ENCODE results near the gene EVA1C. TPM values are rescaled to one million over a fixed set of nuclear protein-coding genes. Genes with fewer than 3 reads are reported as not detected.

Gene EVA1C
- total RNA-seq, 1 experiment from 2014 or later: not detected

DNA sequence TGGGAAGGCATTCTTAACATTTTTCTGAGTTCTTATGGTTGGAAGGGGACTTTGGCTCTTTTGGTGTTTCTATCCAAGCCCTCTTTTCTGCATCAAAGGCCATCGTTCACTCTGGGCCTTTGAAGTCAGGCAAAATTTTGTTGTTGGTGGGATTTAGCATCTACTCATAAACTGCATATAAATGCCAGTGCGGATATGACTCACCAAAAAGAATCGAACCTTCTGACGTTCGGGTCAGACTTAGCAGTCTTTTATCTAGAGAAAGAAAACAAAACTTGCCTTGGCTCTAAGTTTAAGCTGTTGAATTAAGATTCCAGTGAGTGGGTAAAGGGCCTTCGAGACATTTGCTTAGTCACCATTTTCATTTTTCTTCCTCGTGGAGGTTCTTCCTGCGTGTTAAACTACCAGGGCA, 51.4 kb downstream of the EVA1C start:
- H3K9ac ChIP-seq (ENCODE audit: low read length): no peak overlapping the region
- no peaks in the 10 kb centered on the region for H3K4me1 ChIP-seq (ENCODE audit: low read length)
- no peaks in the 10 kb centered on the region for H3K9me3 ChIP-seq (ENCODE audit: low read length)
- H4K20me1 ChIP-seq (ENCODE audit: insufficient read depth, low read depth, low read length): no peaks in the 10 kb centered on the region
- H3K27ac ChIP-seq (ENCODE audit: low read length): no peak overlapping the region
- no peaks in the 10 kb centered on the region for H3K9me2 ChIP-seq (replicated peaks; ENCODE audit: insufficient read depth, low read length)
- no peaks in the 10 kb centered on the region for H3K27me3 ChIP-seq (ENCODE audit: low read length)
- no peak overlapping the region for H3K4me3 ChIP-seq (ENCODE audit: low read length)
- H3K79me2 ChIP-seq (ENCODE audit: low read length): no peaks in the 10 kb centered on the region
- no peak overlapping the region for H2AFZ ChIP-seq (ENCODE audit: low read length)
- H3K4me2 ChIP-seq (ENCODE audit: low read depth, low read length, poor library complexity, severe bottlenecking): no peak overlapping the region
- no peaks in the 10 kb centered on the region for H3K36me3 ChIP-seq (ENCODE audit: insufficient read depth, low read length)
- DNase-seq: no peak

- no peaks in the 10 kb centered on the region for H3K36me3 ChIP-seq (ENCODE audit: insufficient read depth, low read length)
- no peak overlapping the region for H2AFZ ChIP-seq (ENCODE audit: low read length)
- no peaks in the 10 kb centered on the region for H3K9me2 ChIP-seq (replicated peaks; ENCODE audit: insufficient read depth, low read length)
- no peaks in the 10 kb centered on the region for H3K79me2 ChIP-seq (ENCODE audit: low read length)
- no peaks in the 10 kb centered on the region for H3K27me3 ChIP-seq (ENCODE audit: low read length)
- no peaks in the 10 kb centered on the region for H4K20me1 ChIP-seq (ENCODE audit: insufficient read depth, low read depth, low read length)
- no peak overlapping the region for H3K9ac ChIP-seq (ENCODE audit: low read length)
- H3K4me2 ChIP-seq (ENCODE audit: low read depth, low read length, poor library complexity, severe bottlenecking): no peak overlapping the region
- H3K27ac ChIP-seq (ENCODE audit: low read length): no peak overlapping the region
- no peak overlapping the region for H3K4me3 ChIP-seq (ENCODE audit: low read length)
- no peak for DNase-seq
- H3K4me1 ChIP-seq (ENCODE audit: low read length): no peaks in the 10 kb centered on the region
- no peaks in the 10 kb centered on the region for H3K9me3 ChIP-seq (ENCODE audit: low read length)
These were observed 54.8 kb downstream of the EVA1C start for GRCh38 chr21:32467291-32467690.

DNA sequence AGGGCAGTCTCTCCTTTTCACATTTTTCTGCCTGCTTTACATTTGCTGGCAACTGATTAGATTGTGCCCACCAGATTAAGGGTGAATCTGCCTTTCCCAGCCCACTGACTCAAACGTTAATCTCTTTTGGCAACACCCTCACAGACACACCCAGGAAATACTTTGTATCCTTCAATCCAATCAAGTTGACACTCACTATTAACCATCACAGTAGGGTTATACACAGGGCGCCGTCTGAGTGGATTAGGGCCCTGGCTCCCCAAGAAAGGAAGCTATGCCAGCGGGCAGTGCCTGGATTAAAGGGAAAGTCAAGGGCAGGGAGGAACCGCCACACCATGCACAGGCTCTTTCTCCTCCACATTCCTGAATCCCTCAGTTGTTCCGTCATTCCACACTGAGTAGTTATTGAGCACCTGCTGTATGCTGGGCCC, 56.2 kb downstream of the EVA1C start:
- Histone ChIP-seq H3K9ac (ENCODE audit: low read length) (no peak overlapping the region), H2AFZ (ENCODE audit: low read length) (no peak overlapping the region), H3K4me2 (ENCODE audit: low read depth, low read length, poor library complexity, severe bottlenecking) (no peak overlapping the region), H3K79me2 (ENCODE audit: low read length) (no peaks in the 10 kb centered on the region), H3K27ac (ENCODE audit: low read length) (no peak overlapping the region), H3K36me3 (ENCODE audit: insufficient read depth, low read length) (no peaks in the 10 kb centered on the region), H3K9me3 (ENCODE audit: low read length) (no peaks in the 10 kb centered on the region), H3K4me3 (ENCODE audit: low read length) (no peak overlapping the region), H3K27me3 (ENCODE audit: low read length) (no peaks in the 10 kb centered on the region), H3K9me2 (replicated peaks; ENCODE audit: insufficient read depth, low read length) (no peaks in the 10 kb centered on the region), H4K20me1 (ENCODE audit: insufficient read depth, low read depth, low read length) (no peaks in the 10 kb centered on the region), H3K4me1 (ENCODE audit: low read length) (no peaks in the 10 kb centered on the region)
- no peak for DNase-seq

DNA sequence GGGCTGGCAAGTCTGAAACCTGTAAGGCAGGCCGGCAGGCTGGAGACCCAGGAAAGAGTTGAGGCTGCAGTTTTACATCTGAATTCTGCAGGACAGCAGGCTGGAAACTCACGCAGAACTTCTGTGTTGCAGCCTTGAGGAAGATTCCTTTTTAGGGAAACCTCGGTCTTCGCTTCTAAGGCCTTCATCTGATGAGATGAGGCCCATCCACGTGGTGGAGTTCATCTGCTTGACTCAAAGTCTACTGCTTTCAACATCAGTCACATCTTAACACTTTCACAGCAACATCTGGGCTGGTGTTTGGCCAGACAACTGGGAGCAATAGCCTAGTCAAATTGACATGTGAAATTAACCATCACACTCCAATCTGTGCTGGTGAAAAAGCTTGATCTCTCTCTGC, 57.1 kb downstream of the EVA1C start:
- no peak overlapping the region for H3K4me2 ChIP-seq (ENCODE audit: low read depth, low read length, poor library complexity, severe bottlenecking)

GRCh38 chr21:32470206-32470605, 57.7 kb downstream of the EVA1C start:
- no peak overlapping the region for H3K4me2 ChIP-seq (ENCODE audit: low read depth, low read length, poor library complexity, severe bottlenecking)
- no peak overlapping the region for H3K9ac ChIP-seq (ENCODE audit: low read length)
- no peaks in the 10 kb centered on the region for H3K9me3 ChIP-seq (ENCODE audit: low read length)
- DNase-seq: no peak
- H3K27me3 ChIP-seq (ENCODE audit: low read length): no peaks in the 10 kb centered on the region
- H3K4me1 ChIP-seq (ENCODE audit: low read length): no peaks in the 10 kb centered on the region
- H3K79me2 ChIP-seq (ENCODE audit: low read length): no peaks in the 10 kb centered on the region
- no peak overlapping the region for H2AFZ ChIP-seq (ENCODE audit: low read length)
- no peak overlapping the region for H3K4me3 ChIP-seq (ENCODE audit: low read length)
- H3K36me3 ChIP-seq (ENCODE audit: insufficient read depth, low read length): no peaks in the 10 kb centered on the region
- no peak overlapping the region for H3K27ac ChIP-seq (ENCODE audit: low read length)
- no peaks in the 10 kb centered on the region for H3K9me2 ChIP-seq (replicated peaks; ENCODE audit: insufficient read depth, low read length)
- no peaks in the 10 kb centered on the region for H4K20me1 ChIP-seq (ENCODE audit: insufficient read depth, low read depth, low read length)

More for the DNA sequence above, 57.1 kb downstream of the EVA1C start:
- no peak overlapping the region for H2AFZ ChIP-seq (ENCODE audit: low read length)
- no peak overlapping the region for H3K9ac ChIP-seq (ENCODE audit: low read length)
- no peaks in the 10 kb centered on the region for H3K79me2 ChIP-seq (ENCODE audit: low read length)
- H3K9me2 ChIP-seq (replicated peaks; ENCODE audit: insufficient read depth, low read length): no peaks in the 10 kb centered on the region
- H3K27ac ChIP-seq (ENCODE audit: low read length): no peak overlapping the region
- DNase-seq: no peak
- no peaks in the 10 kb centered on the region for H4K20me1 ChIP-seq (ENCODE audit: insufficient read depth, low read depth, low read length)
- H3K36me3 ChIP-seq (ENCODE audit: insufficient read depth, low read length): no peaks in the 10 kb centered on the region
- no peaks in the 10 kb centered on the region for H3K27me3 ChIP-seq (ENCODE audit: low read length)
- H3K9me3 ChIP-seq (ENCODE audit: low read length): no peaks in the 10 kb centered on the region
- no peak overlapping the region for H3K4me3 ChIP-seq (ENCODE audit: low read length)
- H3K4me1 ChIP-seq (ENCODE audit: low read length): no peaks in the 10 kb centered on the region

DNA sequence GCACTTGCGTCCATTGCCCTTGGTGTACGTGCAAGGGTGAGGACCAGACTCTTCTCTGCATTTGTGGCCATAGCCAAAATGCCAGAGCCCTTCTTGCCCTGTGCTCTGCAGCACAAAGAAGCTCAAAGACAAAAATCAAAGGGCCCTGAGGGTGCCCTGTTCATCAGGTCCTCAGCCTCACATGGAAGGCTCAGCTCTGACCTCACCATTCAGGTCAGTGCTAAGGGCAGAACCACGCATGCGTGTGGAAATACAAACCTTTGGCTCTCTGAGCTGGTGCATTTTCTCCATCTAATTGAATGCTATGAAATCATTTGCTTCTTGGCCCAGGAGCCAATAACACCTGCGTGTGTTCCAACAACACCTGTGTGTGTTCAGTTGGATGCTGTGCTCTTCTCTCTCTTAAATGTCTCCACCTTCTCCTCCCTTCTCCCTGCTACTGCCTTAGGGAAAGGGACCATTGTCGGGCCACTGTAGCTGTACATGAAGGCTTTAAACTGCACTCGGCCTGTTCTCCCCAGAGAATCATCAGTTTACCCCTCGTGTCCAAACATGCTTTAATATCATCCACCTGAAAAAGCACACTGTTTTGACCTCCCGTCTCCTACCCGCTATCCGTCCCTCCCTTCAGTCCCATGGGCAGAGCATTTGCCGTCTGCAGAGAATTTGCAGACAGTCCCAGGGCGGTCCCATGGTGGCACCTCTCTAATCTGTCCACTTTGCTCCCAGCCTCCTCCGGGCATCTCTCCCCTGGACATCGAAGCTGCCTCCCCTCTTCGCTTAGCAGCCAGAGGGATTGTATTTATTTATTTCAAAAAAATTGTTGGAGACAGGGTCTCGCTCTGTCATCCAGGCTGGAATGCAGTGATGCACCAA, 60.6 kb downstream of the EVA1C start:
- Histone ChIP-seq H3K9me3 (ENCODE audit: low read length) (no peaks in the 10 kb centered on the region), H3K27ac (ENCODE audit: low read length) (no peak overlapping the region), H4K20me1 (ENCODE audit: insufficient read depth, low read depth, low read length) (no peaks in the 10 kb centered on the region), H3K27me3 (ENCODE audit: low read length) (no peaks in the 10 kb centered on the region), H3K9me2 (replicated peaks; ENCODE audit: insufficient read depth, low read length) (no peaks in the 10 kb centered on the region), H3K79me2 (ENCODE audit: low read length) (no peaks in the 10 kb centered on the region), H3K4me3 (ENCODE audit: low read length) (no peak overlapping the region), H3K9ac (ENCODE audit: low read length) (no peak overlapping the region), H2AFZ (ENCODE audit: low read length) (no peak overlapping the region), H3K4me2 (ENCODE audit: low read depth, low read length, poor library complexity, severe bottlenecking) (no peak overlapping the region), H3K36me3 (ENCODE audit: insufficient read depth, low read length) (no peaks in the 10 kb centered on the region), H3K4me1 (ENCODE audit: low read length) (no peaks in the 10 kb centered on the region)
- DNase-seq: no peak

DNA sequence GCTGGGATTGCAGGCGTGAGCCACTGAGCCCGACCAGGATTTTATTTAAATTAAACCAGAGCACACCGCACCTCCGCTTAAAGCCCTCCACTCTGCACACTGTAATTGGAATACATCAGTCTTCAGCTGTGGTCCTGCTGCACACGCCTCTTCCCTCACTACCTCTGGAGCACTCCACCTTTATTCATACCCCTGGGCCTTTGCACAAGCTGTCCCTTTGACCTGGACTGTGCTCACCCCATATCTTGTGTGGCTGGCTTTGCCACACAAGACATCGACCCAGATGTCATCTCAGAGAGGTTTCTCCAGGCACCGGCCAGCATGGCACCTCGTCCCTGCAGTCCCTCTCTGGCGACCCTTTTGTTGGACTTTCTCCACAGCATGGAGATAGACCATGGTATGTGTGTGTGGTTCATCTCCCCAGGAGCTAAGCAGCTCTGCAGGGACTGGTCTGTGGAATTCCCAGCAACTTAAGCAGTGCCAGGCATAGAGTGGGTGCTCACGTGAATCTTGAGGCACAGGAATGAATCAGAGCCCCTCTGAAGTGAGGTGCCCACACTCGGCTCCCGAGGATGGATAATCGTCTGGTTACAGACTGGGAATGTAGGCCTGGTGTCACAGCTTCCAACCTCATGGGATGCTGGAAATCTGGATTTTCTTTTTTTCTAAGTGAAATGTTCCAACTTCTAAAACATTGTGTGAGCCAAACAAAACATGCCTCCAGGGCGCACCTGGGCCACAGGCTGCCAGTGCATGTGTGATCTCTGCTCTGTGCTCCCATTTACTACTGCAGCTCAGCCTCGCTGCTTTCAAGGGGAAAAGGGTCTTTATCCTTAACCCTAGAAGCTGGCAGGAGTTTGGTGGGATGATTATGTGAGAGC, 61.9 kb downstream of the EVA1C start:
- Histone ChIP-seq H2AFZ (ENCODE audit: low read length) (no peak overlapping the region), H3K79me2 (ENCODE audit: low read length) (no peaks in the 10 kb centered on the region), H3K9me3 (ENCODE audit: low read length) (no peaks in the 10 kb centered on the region), H3K4me2 (ENCODE audit: low read depth, low read length, poor library complexity, severe bottlenecking) (no peak overlapping the region), H4K20me1 (ENCODE audit: insufficient read depth, low read depth, low read length) (no peaks in the 10 kb centered on the region), H3K27ac (ENCODE audit: low read length) (no peak overlapping the region), H3K9me2 (replicated peaks; ENCODE audit: insufficient read depth, low read length) (no peaks in the 10 kb centered on the region), H3K4me1 (ENCODE audit: low read length) (no peaks in the 10 kb centered on the region), H3K9ac (ENCODE audit: low read length) (no peak overlapping the region), H3K4me3 (ENCODE audit: low read length) (no peak overlapping the region), H3K27me3 (ENCODE audit: low read length) (no peaks in the 10 kb centered on the region), H3K36me3 (ENCODE audit: insufficient read depth, low read length) (no peaks in the 10 kb centered on the region)
- no peak for DNase-seq

- no peak overlapping the region for H2AFZ ChIP-seq (ENCODE audit: low read length)
- H3K27me3 ChIP-seq (ENCODE audit: low read length): no peaks in the 10 kb centered on the region
- DNase-seq: no peak
- no peaks in the 10 kb centered on the region for H3K4me1 ChIP-seq (ENCODE audit: low read length)
- no peaks in the 10 kb centered on the region for H3K9me2 ChIP-seq (replicated peaks; ENCODE audit: insufficient read depth, low read length)
- H3K27ac ChIP-seq (ENCODE audit: low read length): no peak overlapping the region
- H3K9me3 ChIP-seq (ENCODE audit: low read length): no peaks in the 10 kb centered on the region
- H3K79me2 ChIP-seq (ENCODE audit: low read length): no peaks in the 10 kb centered on the region
- H3K4me3 ChIP-seq (ENCODE audit: low read length): no peak overlapping the region
- H3K36me3 ChIP-seq (ENCODE audit: insufficient read depth, low read length): no peaks in the 10 kb centered on the region
- no peak overlapping the region for H3K9ac ChIP-seq (ENCODE audit: low read length)
- H3K4me2 ChIP-seq (ENCODE audit: low read depth, low read length, poor library complexity, severe bottlenecking): no peak overlapping the region
- H4K20me1 ChIP-seq (ENCODE audit: insufficient read depth, low read depth, low read length): no peaks in the 10 kb centered on the region
These were observed 62.8 kb downstream of the EVA1C start for GRCh38 chr21:32475162-32475812.

Data from Karpas-422 (cell line).